ENCODE results near the gene CEMP1.
"Not testable (repeated sequence)": the region's sequence is repeated elsewhere in the genome, so short reads cannot be mapped to it uniquely, and the experiment has no call there.

DNA sequence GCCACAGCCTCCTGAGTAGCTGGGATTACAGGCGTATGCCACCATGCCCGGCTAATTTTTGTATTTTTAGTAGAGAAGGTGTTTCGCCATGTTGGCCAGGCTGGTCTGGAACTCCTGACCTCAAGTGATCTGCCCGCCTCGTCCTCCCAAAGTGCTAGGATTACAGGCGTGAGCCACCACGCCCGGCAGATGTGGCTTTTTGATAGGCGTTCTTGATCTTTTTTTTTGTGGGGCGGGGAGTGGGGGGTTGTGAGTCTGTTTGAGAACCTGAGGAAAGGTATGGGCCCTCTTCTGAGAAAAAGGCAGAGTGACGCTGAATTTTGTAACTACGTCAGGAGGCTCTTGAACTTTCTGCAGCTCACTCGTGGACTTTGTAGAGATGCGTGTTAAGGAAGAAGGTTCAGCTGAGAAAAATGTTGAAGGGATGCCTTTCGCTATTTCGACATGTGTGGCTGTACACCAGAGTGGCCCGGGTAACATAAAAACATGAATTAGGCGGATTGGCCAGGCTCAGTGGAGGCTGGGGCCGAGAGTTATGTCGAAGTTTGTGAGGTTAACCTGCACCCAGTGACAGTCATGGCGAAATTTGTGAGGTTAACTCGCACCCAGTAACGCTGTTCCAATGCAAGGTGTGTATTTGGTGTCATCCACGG lies 8.1 kb upstream of the CEMP1 start:
- TF ChIP-seq, protein P1, sequence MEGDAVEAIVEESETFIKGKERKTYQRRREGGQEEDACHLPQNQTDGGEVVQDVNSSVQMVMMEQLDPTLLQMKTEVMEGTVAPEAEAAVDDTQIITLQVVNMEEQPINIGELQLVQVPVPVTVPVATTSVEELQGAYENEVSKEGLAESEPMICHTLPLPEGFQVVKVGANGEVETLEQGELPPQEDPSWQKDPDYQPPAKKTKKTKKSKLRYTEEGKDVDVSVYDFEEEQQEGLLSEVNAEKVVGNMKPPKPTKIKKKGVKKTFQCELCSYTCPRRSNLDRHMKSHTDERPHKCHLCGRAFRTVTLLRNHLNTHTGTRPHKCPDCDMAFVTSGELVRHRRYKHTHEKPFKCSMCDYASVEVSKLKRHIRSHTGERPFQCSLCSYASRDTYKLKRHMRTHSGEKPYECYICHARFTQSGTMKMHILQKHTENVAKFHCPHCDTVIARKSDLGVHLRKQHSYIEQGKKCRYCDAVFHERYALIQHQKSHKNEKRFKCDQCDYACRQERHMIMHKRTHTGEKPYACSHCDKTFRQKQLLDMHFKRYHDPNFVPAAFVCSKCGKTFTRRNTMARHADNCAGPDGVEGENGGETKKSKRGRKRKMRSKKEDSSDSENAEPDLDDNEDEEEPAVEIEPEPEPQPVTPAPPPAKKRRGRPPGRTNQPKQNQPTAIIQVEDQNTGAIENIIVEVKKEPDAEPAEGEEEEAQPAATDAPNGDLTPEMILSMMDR (IDR thresholded peaks at IDR 0.05): not testable (repeated sequence)
- not testable (repeated sequence) for TF ChIP-seq POLR2AphosphoS5 (IDR thresholded peaks at IDR 0.05)
